ENCODE measurements around the gene CXCR5. TPM values are rescaled to one million over a fixed set of nuclear protein-coding genes. Genes with fewer than 3 reads are reported as not detected.

Gene CXCR5
- total RNA-seq, 1 donor from 2014 or later: 0.41 TPM

Other genes starting within 250 kb of the CXCR5 start
- not detected in 2 replicates for gene TREH, start 204.2 kb upstream of the CXCR5 start, total RNA-seq
- gene DDX6, start 92.7 kb upstream of the CXCR5 start, total RNA-seq: 135 and 142 TPM in 2 replicates
- 54.8 and 56.5 TPM in 2 replicates for gene BCL9L, start 42.0 kb downstream of the CXCR5 start, total RNA-seq
- gene UPK2, start 72.4 kb downstream of the CXCR5 start, total RNA-seq: not detected in 2 replicates
- gene FOXR1, start 87.9 kb downstream of the CXCR5 start, total RNA-seq: not detected in 2 replicates
- 51.2 and 52.3 TPM in 2 replicates for gene CENATAC, start 114.2 kb downstream of the CXCR5 start, total RNA-seq
- 1,476 and 1,513 TPM in 2 replicates for gene RPS25, start 134.5 kb downstream of the CXCR5 start, total RNA-seq
- 82.3 and 86.6 TPM in 2 replicates for gene TRAPPC4, start 134.9 kb downstream of the CXCR5 start, total RNA-seq
- gene SLC37A4, start 147.0 kb downstream of the CXCR5 start, total RNA-seq: 21.7 and 24.1 TPM in 2 replicates
- 207 and 217 TPM in 2 replicates for gene HYOU1, start 173.3 kb downstream of the CXCR5 start, total RNA-seq
- 31.7 and 36.5 TPM in 2 replicates for gene VPS11, start 183.9 kb downstream of the CXCR5 start, total RNA-seq
- gene HMBS, start 201.0 kb downstream of the CXCR5 start, total RNA-seq: 35.7 and 36.0 TPM in 2 replicates
- 68.0 and 71.5 TPM in 2 replicates for gene DPAGT1, start 218.0 kb downstream of the CXCR5 start, total RNA-seq
- gene C2CD2L, start 223.5 kb downstream of the CXCR5 start, total RNA-seq: 28.4 and 29.9 TPM in 2 replicates
- gene HINFP, start 237.7 kb downstream of the CXCR5 start, total RNA-seq: 39.6 and 44.2 TPM in 2 replicates

Data from T-helper 2 cell treated with Interferon-gamma antibody and Interleukin-4, amounts not matched to agents 100 ng/mL and 5 ng/mL, for 36 hours (primary cell).